Small intestine (tissue), 7 donors: ENCODE data around the gene MTCP1. TPM values are rescaled to one million over a fixed set of nuclear protein-coding genes. Genes with fewer than 3 reads are reported as not detected.

ENCODE experiments used
- DNase-seq, 2 donors: peaks; one replicate each; pipeline versions ENCODE4 v3.0.0 to v3.0.0-alpha.2; 2013
- FAIRE-seq: peaks from 2 replicates; lab custom pipeline; 2012; peaks lifted over from hg19 to GRCh38; lab: Jason Lieb, UNC
- H3K27ac ChIP-seq, 3 donors: one replicate each; pipeline ENCODE4 v1.5.1; 2013; ENCODE audit warnings: low read length in 2 of 3, mild to moderate bottlenecking in 2 of 3, control low read depth in 1 of 3, inconsistent platforms in 1 of 3, low read depth in 1 of 3, moderate library complexity in 1 of 3
- H3K27me3 ChIP-seq, 3 donors: one replicate each; pipeline ENCODE4 v1.6.1; 2013; ENCODE audit warnings: low read length in 3 of 3, inconsistent platforms in 1 of 3; ENCODE audit not compliant: control insufficient read depth in 3 of 3, insufficient read depth in 3 of 3
- H3K36me3 ChIP-seq, 3 donors: one replicate each; pipeline ENCODE4 v1.6.1; 2013; ENCODE audit warnings: low read length in 3 of 3, inconsistent platforms in 1 of 3, low read depth in 1 of 3, mild to moderate bottlenecking in 1 of 3, moderate library complexity in 1 of 3; ENCODE audit not compliant: control insufficient read depth in 3 of 3, insufficient read depth in 2 of 3
- H3K4me1 ChIP-seq, 3 donors: one replicate each; pipeline ENCODE4 v1.6.1; 2013; ENCODE audit warnings: low read length in 2 of 3, inconsistent platforms in 1 of 3, low read depth in 1 of 3, mild to moderate bottlenecking in 1 of 3, moderate library complexity in 1 of 3; ENCODE audit not compliant: control insufficient read depth in 3 of 3, insufficient read depth in 2 of 3
- H3K4me3 ChIP-seq, 3 donors: one replicate each; pipeline ENCODE4 v1.5.1; 2013; ENCODE audit warnings: low read length in 3 of 3, control low read depth in 1 of 3, inconsistent platforms in 1 of 3, low read depth in 1 of 3, mild to moderate bottlenecking in 1 of 3, moderate library complexity in 1 of 3
- H3K9me3 ChIP-seq, 2 donors: one replicate each; pipeline ENCODE4 v1.6.1; 2013; ENCODE audit warnings: low read depth in 1 of 2, low read length in 1 of 2; ENCODE audit not compliant: control insufficient read depth in 2 of 2, insufficient read depth in 1 of 2
- WGBS, 3 donors: extraction: QIAGEN DNeasy Blood & Tissue Kit; methylation state at CpG; one replicate each; pipeline ENCODE4 v1.1.7; 2013; 5-methylcytosine and 5-hydroxymethylcytosine counted together
- polyA plus RNA-seq, 4 donors: library from polyadenylated mRNA; stranded (reverse) in 3 of 4; unstranded in 1 of 4; fragments of 200-250 nt in 3 of 4; fragments of 120-200 nt in 1 of 4; gene quantifications; one replicate each; pipeline versions ENCODE4 v1.2.1 to v1.2.3, GENCODE V29; 2013
- donor health status: healthy with polysubstance abuse.
- donor health status: control.
- donor health status: control.
- donor health status: Bipolar disorder and iron deficiency.
- donor health status: healthy.

The MTCP1 gene
- polyA plus RNA-seq, 4 donors = 12.2 to 42.3 (median 15.0) TPM

DNA sequence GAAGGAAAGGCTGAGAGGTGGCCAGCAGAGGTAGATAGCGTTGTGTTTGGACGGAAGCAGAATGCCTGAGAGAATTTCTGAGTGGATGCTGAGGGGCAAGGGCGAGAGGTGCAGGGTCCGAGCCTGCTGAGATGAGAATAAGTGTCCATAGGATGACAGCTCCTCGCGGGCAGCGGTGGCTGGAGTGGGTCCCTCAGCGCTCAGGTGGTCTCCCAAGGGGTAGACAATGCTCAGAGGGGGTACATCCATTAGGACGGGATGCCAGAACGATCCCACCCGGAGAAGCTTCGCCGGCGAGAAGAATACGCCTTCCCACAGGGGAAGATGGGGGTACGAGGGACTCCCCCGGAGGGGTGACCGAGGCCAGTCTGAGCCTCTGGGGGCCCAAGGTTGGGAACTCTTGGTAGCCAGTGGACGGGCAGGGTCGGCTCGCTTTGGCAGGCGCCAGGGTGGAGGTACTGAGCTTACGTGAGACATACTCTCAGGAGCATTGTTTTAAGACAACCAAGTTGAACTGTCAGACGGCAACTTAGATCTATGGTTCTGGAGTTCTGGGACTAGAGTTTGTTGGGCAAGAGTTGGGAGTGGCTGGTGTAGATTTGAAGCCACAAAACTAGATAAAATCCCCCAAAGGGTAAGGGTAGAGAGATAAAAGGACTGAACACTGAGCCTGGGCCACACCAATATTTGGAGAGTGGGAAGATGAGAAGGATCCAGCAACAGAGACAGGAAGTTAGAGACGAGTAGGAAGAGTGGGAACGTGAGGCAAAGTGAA, 16.2 kb upstream of the MTCP1 start:
- FAIRE-seq = no peak
- H3K4me3 ChIP-seq = no peak overlapping the region
- H3K9me3 ChIP-seq = no peaks in the 10 kb centered on the region
- no peak for DNase-seq
- no peaks in the 10 kb centered on the region for H3K27me3 ChIP-seq
- H3K36me3 ChIP-seq = peaks cover 0 to 7% (median 0%) of the 10 kb centered on the region in 3 donors
- H3K27ac ChIP-seq = no peak overlapping the region
- WGBS, 3 donors = 91 to 97% (median 96%) methylated on average over 22 to 26 of the region's 26 CpGs
- H3K4me1 ChIP-seq = no peaks in the 10 kb centered on the region

DNA sequence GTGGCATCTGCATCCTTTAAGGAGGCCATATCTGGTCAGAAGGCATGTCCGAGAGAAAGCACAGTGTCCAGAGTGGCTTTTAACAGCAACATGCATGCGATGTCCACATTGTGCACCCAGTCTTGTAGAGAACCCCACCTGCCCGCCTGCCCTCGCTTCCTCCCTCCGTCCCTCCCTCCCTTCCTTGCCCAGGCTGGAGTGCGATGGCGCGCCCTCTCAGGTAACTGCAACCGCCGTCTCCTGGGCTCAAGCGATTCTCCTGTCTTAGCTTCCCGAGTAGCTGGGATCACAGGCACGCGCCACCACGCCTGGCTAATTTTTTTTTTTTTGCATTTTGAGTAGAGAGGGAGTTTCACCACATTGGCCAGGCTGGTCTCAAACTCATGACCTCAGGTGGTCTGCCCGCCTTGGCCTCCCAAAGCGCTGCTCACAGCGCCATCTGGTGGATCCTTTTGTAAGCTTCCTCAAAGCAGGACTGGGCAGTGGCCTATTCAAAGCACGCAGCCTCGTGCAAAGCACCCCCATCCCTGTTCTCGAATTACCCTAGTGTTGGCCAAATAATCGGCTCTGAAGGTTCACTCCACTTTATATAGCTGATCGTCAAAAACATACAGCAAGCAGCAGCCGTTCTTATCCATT, 15.4 kb upstream of the MTCP1 start:
- FAIRE-seq = no peak

DNA sequence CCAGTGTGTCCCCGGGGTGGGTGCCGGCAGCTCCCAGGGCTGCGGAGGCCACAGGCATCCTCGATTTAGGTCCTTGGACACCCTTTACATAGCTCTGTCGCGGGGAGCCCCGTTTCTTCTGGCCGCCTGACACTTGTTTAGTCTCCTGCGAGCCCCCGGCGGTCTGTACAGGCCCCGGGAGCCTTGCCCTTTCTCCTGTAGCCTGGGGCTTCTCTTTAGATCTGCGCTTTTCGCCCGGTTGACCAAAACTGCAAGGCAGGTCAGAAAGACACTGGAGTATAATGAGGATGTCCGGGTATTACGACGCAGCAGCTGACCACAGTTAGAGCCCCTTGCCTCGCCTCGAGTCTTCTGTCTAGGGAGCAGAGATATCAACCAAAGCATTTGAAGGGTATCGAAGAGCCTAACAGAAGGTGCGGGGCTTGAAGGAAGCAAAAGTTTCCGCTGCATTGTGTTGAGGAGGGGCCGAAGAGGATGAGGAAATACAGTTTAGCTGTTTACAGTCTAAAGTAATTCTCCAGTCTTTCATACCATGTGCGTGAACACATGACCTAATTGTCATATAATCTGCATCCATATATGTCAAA, 851 bp upstream of the MTCP1 start:
- 1 to 44% (median 7%) methylated on average over 17 to 25 of the region's 25 CpGs for WGBS, 3 donors
- FAIRE-seq (no peak), DNase-seq (peak in 1 of 2 donors; percentile 13)
- Histone ChIP-seq H3K4me3 (peak overlapping the region; percentile 60 to 80 (median 69)), H3K27ac (peak overlapping the region; percentile 4 to 94 (median 81)), H3K4me1 (no peaks in the 10 kb centered on the region), H3K9me3 (no peaks in the 10 kb centered on the region), H3K27me3 (no peaks in the 10 kb centered on the region), H3K36me3 (peaks cover 0 to 3% (median 0%) of the 10 kb centered on the region in 3 donors)

More for the DNA sequence above, 15.4 kb upstream of the MTCP1 start:
- Histone ChIP-seq H3K36me3 (peaks cover 0 to 7% (median 0%) of the 10 kb centered on the region in 3 donors), H3K4me1 (no peaks in the 10 kb centered on the region), H3K9me3 (no peaks in the 10 kb centered on the region), H3K4me3 (no peak overlapping the region), H3K27ac (no peak overlapping the region), H3K27me3 (no peaks in the 10 kb centered on the region)
- peak; percentile 8 to 42 for DNase-seq
- WGBS, 3 donors = 83 to 89% (median 84%) methylated on average over 23 to 24 of the region's 24 CpGs

DNA sequence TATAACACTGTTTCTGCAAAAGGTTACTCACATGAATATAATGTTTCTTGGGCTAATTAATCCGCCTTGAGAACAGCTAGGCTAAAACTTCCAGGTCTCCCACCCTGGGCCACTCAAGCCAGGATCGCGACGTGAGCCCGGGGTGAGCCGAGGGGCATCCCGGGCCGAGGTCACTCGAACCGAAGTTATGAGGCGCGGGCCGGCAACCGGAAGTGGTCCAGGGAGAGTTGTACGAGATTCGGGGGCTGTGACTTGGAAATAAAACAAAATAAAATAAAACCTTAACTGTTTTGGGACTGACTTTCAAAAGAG, 317 bp downstream of the MTCP1 start:
- Histone ChIP-seq H3K27ac (peak overlapping the region; percentile 74 to 94 (median 84)), H3K27me3 (no peaks in the 10 kb centered on the region), H3K9me3 (no peaks in the 10 kb centered on the region), H3K4me1 (no peaks in the 10 kb centered on the region), H3K4me3 (peak overlapping the region; percentile 53 to 87 (median 66)), H3K36me3 (no peaks in the 10 kb centered on the region)
- WGBS, 3 donors = 1 to 45% (median 3%) methylated on average over 16 of the region's 16 CpGs
- no peak for DNase-seq
- FAIRE-seq = no peak

DNA sequence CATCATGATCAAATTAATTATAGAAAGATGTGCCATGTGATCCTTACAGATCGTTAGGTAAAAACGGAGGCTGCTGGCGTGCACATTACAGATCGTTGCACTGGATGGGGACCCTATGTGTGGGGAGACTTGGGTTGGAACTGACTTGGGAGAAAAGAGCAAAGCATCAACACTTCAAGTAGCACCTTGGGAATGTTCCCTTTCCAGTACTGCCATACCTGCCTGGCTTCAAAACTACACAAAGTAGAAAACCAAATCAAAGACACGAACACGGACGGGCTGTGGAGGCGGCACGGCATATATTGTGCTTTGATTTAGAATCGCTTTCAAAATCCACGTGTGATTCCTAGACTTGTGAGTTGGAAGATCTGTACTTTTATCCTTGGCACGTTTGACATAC, 898 bp downstream of the MTCP1 start:
- Histone ChIP-seq H3K27me3 (no peaks in the 10 kb centered on the region), H3K4me3 (peak overlapping the region in 2 of 3 donors; percentile 66 to 87), H3K36me3 (no peaks in the 10 kb centered on the region), H3K9me3 (no peaks in the 10 kb centered on the region), H3K4me1 (no peaks in the 10 kb centered on the region), H3K27ac (peak overlapping the region in 1 of 3 donors; percentile 84)
- FAIRE-seq = no peak
- DNase-seq = peak; percentile 18 to 23
- WGBS, 3 donors = 4 to 31% (median 6%) methylated on average over 12 of the region's 12 CpGs

DNA sequence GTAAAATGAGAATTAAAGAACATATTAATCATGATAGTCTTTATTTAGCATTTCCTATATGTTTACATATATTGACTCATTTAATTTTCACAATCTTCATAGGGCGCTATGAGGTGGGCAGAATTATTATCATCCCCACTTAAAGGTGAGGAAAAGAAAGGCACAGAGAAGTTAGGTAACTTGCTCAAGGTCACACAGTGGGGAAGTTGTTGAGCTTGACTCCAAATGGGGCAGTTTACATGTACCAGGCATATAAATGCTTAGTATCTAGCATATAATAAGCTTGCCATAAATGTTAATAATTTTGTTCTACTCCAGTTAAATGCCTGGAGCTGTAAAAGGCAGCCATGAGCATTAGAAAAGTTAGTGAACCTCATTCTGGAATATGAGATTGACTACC, 1.5 kb downstream of the MTCP1 start:
- Histone ChIP-seq H3K4me1 (no peaks in the 10 kb centered on the region), H3K27me3 (no peaks in the 10 kb centered on the region), H3K27ac (no peak overlapping the region), H3K9me3 (no peaks in the 10 kb centered on the region), H3K36me3 (no peaks in the 10 kb centered on the region), H3K4me3 (no peak overlapping the region)
- no peak for FAIRE-seq
- DNase-seq = no peak
- 72 to 90% (median 75%) methylated on average over 1 of the region's 1 CpG for WGBS, 3 donors

DNA sequence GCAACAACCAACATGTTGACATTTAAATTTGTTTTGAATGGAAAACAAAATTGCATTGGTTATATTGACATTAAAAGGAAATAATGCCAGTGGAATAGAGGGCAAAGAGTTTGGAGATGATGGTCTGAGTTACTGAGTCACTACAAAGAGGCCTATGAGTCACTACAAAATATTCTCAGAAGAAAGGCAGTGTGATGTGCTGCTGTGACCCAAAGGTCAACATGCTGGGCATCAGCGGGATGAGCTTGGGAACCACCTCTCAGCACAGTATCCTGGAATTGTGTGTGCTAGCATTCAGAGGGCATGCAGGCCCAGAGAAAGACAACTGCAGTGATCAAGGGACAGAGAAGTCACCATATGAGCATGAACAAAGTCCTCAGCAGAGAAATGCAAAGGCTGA, 2.8 kb downstream of the MTCP1 start:
- no peak for FAIRE-seq
- 59 to 82% (median 59%) methylated on average over 1 of the region's 1 CpG for WGBS, 3 donors

DNA sequence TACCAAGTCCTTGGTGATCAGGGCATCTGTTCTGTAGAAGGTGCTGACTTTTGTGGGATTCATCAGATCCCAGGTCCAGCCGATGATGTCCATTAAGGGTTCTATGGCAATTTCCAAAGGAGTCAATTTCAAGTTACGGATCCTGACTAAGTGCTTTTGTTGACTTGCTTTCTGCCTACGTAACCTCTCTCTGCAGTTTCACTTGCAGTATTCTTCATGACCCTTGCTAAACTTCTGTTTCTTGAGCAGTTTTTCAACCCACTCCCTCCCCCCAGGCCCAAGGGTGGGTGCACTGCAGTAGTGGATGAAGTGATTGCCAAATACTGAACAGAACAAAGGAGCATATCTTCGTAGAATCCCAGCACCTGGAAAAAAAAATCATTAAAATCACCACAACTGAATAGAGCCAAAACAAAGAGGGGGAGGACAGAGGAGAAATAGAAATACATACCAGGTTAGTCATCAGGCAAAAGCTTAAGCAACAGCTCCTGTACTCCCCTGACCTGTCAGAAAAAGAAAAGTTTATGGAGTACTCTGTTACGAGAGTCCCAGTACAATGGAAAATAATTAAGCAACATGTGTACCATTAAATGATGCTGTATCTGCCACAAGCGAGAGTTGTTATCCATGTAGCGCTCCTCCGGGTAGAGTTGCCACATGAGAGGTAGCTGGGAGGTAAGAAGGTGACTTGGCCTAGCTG, 5.8 kb downstream of the MTCP1 start:
- Histone ChIP-seq H3K27me3 (no peaks in the 10 kb centered on the region), H3K27ac (no peak overlapping the region), H3K4me1 (no peaks in the 10 kb centered on the region), H3K4me3 (no peak overlapping the region), H3K36me3 (peaks cover 0 to 2% (median 0%) of the 10 kb centered on the region in 3 donors), H3K9me3 (no peaks in the 10 kb centered on the region)
- FAIRE-seq = peak; percentile 5
- 82 to 92% (median 91%) methylated on average over 8 of the region's 8 CpGs for WGBS, 3 donors
- no peak for DNase-seq

More for the DNA sequence above, 2.8 kb downstream of the MTCP1 start:
- Histone ChIP-seq H3K27me3 (no peaks in the 10 kb centered on the region), H3K9me3 (no peaks in the 10 kb centered on the region), H3K27ac (no peak overlapping the region), H3K4me1 (no peaks in the 10 kb centered on the region), H3K36me3 (no peaks in the 10 kb centered on the region), H3K4me3 (no peak overlapping the region)
- no peak for DNase-seq
